ENCODE measurements around the gene CARMIL1. TPM values are rescaled to one million over a fixed set of nuclear protein-coding genes. Genes with fewer than 3 reads are reported as not detected.

CARMIL1 gene
- total and polyA plus RNA-seq, 2 of the 8 experiments (the other 6 are each of a cell fraction or from before 2014, with no cell fraction given): 20.3 to 40.4 TPM

DNA sequence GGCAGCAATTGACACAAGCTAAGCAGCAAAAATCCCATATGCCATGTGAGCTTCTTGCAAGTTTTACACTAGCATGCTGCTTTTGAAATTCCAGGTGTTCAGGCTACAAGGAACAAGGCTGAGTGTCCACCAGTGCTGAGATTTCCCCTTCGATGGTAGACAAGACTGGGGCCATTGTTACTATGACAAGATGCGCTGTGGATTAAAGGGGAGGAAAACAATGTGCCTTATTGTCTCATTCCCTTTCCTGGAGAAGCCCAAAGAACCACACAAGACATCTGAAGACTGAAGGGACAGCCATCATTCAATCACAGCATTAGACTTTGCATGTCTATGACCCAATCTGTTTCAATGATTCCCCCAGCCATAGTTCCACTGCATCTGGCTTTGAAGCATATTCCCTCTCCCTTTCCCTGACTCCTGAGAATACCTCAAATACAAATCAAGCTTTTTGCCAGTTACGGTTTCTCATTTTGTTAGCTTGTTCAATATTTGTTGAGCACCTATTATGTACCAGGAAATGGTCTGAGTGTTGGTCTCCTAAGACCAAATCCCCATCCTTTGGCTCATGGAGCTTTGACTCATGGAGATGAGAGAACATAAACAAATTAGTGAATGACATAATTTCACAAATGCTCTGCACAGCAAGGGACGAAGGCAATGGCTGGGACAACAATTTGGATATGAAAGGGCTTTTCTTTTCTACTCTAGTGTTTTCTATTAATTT lies 349.5 kb downstream of the CARMIL1 start (continued):
- TF ChIP-seq, protein P1, sequence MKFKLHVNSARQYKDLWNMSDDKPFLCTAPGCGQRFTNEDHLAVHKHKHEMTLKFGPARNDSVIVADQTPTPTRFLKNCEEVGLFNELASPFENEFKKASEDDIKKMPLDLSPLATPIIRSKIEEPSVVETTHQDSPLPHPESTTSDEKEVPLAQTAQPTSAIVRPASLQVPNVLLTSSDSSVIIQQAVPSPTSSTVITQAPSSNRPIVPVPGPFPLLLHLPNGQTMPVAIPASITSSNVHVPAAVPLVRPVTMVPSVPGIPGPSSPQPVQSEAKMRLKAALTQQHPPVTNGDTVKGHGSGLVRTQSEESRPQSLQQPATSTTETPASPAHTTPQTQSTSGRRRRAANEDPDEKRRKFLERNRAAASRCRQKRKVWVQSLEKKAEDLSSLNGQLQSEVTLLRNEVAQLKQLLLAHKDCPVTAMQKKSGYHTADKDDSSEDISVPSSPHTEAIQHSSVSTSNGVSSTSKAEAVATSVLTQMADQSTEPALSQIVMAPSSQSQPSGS (IDR thresholded peaks at IDR 0.05; ENCODE audit: low read length): no peak
- TF ChIP-seq CREB1 (IDR thresholded peaks at IDR 0.05): no peak
- TF ChIP-seq POLR2A (IDR thresholded peaks at IDR 0.05; ENCODE audit: control extremely low read depth in 1 of 2, low read depth in 2 of 2, low read length in 2 of 2): no peak
- no peak for TF ChIP-seq POLR2AphosphoS5 (IDR thresholded peaks at IDR 0.05; ENCODE audit: low read depth, low read length)
- TF ChIP-seq SRF (IDR thresholded peaks at IDR 0.05; ENCODE audit: low read depth, low read length): no peak
- TF ChIP-seq CEBPB (IDR thresholded peaks at IDR 0.05; ENCODE audit: low read depth, low read length): no peak
- no peak for TF ChIP-seq PHF8 (conservative IDR thresholded peaks at IDR 0.05; ENCODE audit: low read depth, low read length)
- TF ChIP-seq JUND (IDR thresholded peaks at IDR 0.05; ENCODE audit: low read length): no peak
- no peak for TF ChIP-seq ZNF274 (IDR thresholded peaks at IDR 0.05; ENCODE audit: borderline replicate concordance, extremely low read depth, low read length)
- TF ChIP-seq RXRA (IDR thresholded peaks at IDR 0.05; ENCODE audit: insufficient read depth, low read depth, low read length): no peak
- no peak for TF ChIP-seq RAD21 (IDR thresholded peaks at IDR 0.05 in 1 of 2, conservative IDR thresholded peaks at IDR 0.05 in 1 of 2; ENCODE audit: low read depth in 2 of 2, low read length in 2 of 2)

Data from H1 (cell line).